ENCODE measurements around the gene GLS. TPM values are rescaled to one million over a fixed set of nuclear protein-coding genes. Genes with fewer than 3 reads are reported as not detected.

Gene GLS
- total RNA-seq, 1 donor from 2014 or later: 88.9 TPM

DNA sequence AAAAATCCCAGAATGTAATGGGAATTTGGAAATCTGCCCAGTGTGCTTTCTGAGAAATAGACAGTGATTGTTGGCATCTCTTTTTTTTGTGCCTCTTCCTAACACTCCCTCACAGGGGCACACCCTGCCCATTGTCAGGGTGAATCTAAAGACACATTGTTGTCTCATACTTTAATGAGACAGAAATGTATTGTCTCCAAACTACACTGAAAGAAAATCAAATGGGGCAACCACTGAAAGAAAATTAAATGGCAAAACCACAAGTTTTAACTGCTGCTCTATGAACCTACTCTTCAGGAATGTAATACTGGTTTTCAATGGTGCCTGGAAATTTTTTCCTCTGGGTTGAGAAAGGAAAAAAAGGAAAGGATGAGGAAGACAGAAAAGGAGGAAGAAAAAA is 43.2 kb upstream of the GLS start:
- no peak for DNase-seq (ENCODE audit: extremely low spot score in 2 of 2)
- Histone ChIP-seq H3K4me1 (no peaks in the 10 kb centered on the region), H3K4me3 (no peak overlapping the region), H3K27me3 (no peaks in the 10 kb centered on the region), H3K9me3 (no peaks in the 10 kb centered on the region), H3K36me3 (no peaks in the 10 kb centered on the region), H3K27ac (no peak overlapping the region)
- TF ChIP-seq POLR2A (IDR thresholded peaks at IDR 0.05) (no peak), POLR2AphosphoS5 (IDR thresholded peaks at IDR 0.05; ENCODE audit: insufficient read depth in 1 of 2, low read depth in 1 of 2) (no peak)
- TF ChIP-seq, protein P1, sequence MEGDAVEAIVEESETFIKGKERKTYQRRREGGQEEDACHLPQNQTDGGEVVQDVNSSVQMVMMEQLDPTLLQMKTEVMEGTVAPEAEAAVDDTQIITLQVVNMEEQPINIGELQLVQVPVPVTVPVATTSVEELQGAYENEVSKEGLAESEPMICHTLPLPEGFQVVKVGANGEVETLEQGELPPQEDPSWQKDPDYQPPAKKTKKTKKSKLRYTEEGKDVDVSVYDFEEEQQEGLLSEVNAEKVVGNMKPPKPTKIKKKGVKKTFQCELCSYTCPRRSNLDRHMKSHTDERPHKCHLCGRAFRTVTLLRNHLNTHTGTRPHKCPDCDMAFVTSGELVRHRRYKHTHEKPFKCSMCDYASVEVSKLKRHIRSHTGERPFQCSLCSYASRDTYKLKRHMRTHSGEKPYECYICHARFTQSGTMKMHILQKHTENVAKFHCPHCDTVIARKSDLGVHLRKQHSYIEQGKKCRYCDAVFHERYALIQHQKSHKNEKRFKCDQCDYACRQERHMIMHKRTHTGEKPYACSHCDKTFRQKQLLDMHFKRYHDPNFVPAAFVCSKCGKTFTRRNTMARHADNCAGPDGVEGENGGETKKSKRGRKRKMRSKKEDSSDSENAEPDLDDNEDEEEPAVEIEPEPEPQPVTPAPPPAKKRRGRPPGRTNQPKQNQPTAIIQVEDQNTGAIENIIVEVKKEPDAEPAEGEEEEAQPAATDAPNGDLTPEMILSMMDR (IDR thresholded peaks at IDR 0.05): no peak
- intact Hi-C loops (cut with DNase I): no loop called here

DNA sequence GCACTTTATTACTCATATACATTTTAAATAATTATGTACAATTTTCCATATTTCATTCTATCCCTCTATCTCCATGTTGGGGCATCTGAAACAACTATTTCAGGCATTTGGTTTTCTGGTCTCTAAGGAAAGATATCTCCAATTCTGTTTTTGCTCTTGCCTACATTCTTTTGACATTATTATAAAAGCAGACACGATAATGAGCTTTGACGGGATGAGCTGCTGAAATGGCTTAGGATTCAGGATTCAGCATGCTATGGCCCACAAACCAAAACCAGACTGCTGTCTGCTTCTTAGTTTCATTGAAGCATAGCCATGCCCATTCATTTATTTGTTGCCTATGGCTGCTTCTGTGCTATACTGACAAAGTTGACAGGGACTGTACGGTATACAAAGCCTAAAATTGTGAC is 42.7 kb upstream of the GLS start:
- no peak for DNase-seq (ENCODE audit: extremely low spot score in 2 of 2)
- no peaks in the 10 kb centered on the region for H3K9me3 ChIP-seq

DNA sequence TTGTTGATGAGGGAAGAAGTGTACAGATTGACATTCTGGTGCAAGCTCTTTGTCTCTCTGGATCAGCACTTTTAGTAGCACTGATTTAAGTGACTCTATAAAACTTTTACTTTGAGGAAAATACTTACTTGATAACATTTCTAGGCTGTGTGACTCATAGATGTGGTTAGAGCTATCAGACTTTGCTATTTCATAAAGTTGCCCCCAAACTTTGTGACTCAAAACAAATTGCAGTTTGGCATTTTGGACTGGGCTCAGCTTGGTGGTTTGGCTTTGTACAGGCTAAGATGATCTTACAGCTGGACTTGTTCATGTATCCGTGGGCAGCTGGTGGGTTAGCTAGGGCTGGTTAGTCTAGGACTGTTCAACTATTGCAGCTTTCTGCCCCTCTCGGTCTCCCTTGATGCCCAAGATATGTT is 42.1 kb upstream of the GLS start:
- Histone ChIP-seq H3K27ac (no peak overlapping the region), H3K4me3 (no peak overlapping the region), H3K27me3 (no peaks in the 10 kb centered on the region), H3K36me3 (no peaks in the 10 kb centered on the region), H3K4me1 (no peaks in the 10 kb centered on the region), H3K9me3 (no peaks in the 10 kb centered on the region)
- no peak for DNase-seq (ENCODE audit: extremely low spot score in 2 of 2)
- TF ChIP-seq, protein P1 (IDR thresholded peaks at IDR 0.05): no peak
- TF ChIP-seq POLR2A (IDR thresholded peaks at IDR 0.05): no peak
- no peak for TF ChIP-seq POLR2AphosphoS5 (IDR thresholded peaks at IDR 0.05; ENCODE audit: insufficient read depth in 1 of 2, low read depth in 1 of 2)
- intact Hi-C loops (cut with DNase I): no loop called here

More for the DNA sequence above, 42.7 kb upstream of the GLS start:
- H3K36me3 ChIP-seq: no peaks in the 10 kb centered on the region
- intact Hi-C loops (cut with DNase I): no loop called here
- H3K27me3 ChIP-seq: no peaks in the 10 kb centered on the region
- H3K4me3 ChIP-seq: no peak overlapping the region
- no peak overlapping the region for H3K27ac ChIP-seq
- TF ChIP-seq, protein P1 (IDR thresholded peaks at IDR 0.05): no peak
- TF ChIP-seq POLR2AphosphoS5 (IDR thresholded peaks at IDR 0.05; ENCODE audit: insufficient read depth in 1 of 2, low read depth in 1 of 2) (no peak), POLR2A (IDR thresholded peaks at IDR 0.05) (no peak)
- H3K4me1 ChIP-seq: no peaks in the 10 kb centered on the region

DNA sequence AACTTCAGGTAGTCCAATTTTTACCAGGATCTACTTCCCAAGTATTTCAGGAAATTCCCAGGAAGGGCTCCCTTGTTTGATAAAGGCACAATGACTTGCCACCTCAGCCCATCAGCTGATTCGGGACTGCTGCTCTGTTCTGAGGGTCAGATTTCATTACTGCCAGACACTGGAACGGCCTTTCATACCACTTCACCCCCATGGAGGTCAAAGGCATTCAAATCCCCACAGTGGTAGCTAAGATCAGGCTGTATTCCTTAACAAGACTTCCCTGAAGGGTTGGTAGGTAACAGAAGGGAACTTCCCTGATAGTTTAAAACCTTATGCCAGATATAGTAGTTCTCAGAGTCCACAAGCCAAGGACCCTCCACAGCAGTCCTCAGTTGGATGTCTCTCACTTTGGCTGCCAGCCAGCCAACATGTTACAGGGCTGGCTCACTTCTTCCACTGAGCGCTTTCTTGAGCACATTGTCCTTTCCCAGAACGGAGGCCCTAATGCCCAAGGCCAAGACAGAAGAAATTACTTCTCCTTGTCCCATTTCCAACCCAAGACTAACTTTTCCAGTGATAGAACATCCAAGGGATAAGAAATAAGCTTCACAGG is 40.0 kb upstream of the GLS start:
- H3K9me3 ChIP-seq: no peaks in the 10 kb centered on the region
- H3K4me1 ChIP-seq: no peaks in the 10 kb centered on the region
- no peak overlapping the region for H3K4me3 ChIP-seq
- no peak overlapping the region for H3K27ac ChIP-seq
- no peaks in the 10 kb centered on the region for H3K36me3 ChIP-seq
- intact Hi-C loops (cut with DNase I): no loop called here
- no peak for TF ChIP-seq POLR2A (IDR thresholded peaks at IDR 0.05)
- TF ChIP-seq POLR2AphosphoS5 (IDR thresholded peaks at IDR 0.05; ENCODE audit: insufficient read depth in 1 of 2, low read depth in 1 of 2): no peak
- TF ChIP-seq, protein P1 (IDR thresholded peaks at IDR 0.05): no peak
- no peak for DNase-seq (ENCODE audit: extremely low spot score in 2 of 2)
- no peaks in the 10 kb centered on the region for H3K27me3 ChIP-seq

DNA sequence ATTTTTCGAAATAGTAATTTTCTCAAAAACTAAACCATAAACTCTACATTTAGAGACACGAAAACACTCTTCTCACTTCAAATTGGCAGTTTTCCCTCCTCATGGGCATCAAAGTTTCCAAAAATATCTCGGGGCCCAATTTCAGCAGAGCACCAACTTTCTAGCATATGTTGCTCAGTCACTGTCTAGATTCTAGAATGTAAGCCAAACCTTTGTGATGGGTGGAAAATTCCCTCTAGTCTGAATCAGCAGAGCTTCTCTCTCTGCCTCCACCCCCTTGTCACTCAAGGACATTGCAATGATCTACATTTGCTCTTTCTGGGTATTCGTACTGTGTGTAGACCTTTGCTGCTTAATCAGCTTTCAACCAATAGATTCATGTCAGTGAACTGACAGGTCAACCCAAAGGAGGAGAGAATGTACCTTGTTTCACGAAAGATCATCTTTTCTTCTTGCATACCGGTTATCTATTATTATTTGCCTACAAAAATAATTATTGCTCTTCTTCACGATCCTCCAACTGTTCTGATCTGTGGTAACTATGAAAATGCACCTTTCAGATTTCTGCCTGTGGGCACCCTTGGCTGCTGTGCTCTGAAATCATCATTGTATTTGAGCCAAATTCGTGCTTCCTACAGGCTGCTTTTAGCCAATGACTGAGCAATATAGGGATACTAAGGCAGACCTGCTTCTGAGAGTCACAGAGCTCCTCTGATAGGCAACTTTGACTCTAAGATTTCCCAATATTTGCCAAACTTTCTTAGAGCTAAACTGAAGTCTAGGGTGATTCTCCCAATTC is 38.7 kb upstream of the GLS start:
- Histone ChIP-seq H3K9me3 (no peaks in the 10 kb centered on the region), H3K27me3 (no peaks in the 10 kb centered on the region), H3K4me1 (no peaks in the 10 kb centered on the region), H3K36me3 (no peaks in the 10 kb centered on the region), H3K27ac (no peak overlapping the region), H3K4me3 (no peak overlapping the region)
- TF ChIP-seq, protein P1 (IDR thresholded peaks at IDR 0.05): no peak
- TF ChIP-seq POLR2A (IDR thresholded peaks at IDR 0.05) (no peak), POLR2AphosphoS5 (IDR thresholded peaks at IDR 0.05; ENCODE audit: insufficient read depth in 1 of 2, low read depth in 1 of 2) (no peak)
- intact Hi-C loops (cut with DNase I): no loop called here
- DNase-seq (ENCODE audit: extremely low spot score in 2 of 2): no peak

All from vagina (tissue), 2 donors.